GM21423 (cell line): ENCODE results near the gene ME1.
"Not testable (repeated sequence)": the region's sequence is repeated elsewhere in the genome, so short reads cannot be mapped to it uniquely, and the experiment has no call there.

ENCODE experiments used
- ATAC-seq: cut with Tn5 transposase; IDR thresholded peaks from one replicate; pipeline ENCODE4 v1.9.1; 2021; ENCODE audit warnings: mild to moderate bottlenecking, moderate library complexity; ENCODE audit not compliant: unreplicated experiment

Gene ME1

GRCh38 chr6:83430611-83431544 is at the start of gene ME1:
TSS of gene ME1 (minus strand) at chr6:83431051. CDS start at chr6:83430954, 97 bp downstream.
- peak; percentile 88 for ATAC-seq

GRCh38 chr6:83480470-83480869 is 49.6 kb upstream of the ME1 start:
- ATAC-seq, result no peak

GRCh38 chr6:83479389-83479788 is 48.5 kb upstream of the ME1 start:
- no peak for ATAC-seq

DNA sequence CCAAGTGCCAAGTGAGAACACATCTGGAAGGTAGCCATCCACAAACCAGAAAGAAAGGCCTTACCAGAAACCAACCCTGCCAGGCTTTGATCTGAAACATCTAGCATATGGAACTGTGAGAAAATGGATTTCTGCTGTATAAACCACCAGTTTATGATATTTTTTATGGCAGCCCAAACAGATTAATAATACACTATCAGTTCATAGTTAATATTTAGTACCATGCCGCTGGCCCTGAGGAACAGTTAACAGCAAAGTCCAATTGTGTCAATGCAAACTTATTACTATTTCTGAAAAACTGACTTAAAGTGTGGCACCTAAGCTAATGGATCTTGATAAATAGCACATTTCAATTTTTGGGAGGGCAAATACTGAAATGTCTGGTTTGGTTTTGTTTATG is 46.1 kb upstream of the ME1 start:
- ATAC-seq, result no peak

DNA sequence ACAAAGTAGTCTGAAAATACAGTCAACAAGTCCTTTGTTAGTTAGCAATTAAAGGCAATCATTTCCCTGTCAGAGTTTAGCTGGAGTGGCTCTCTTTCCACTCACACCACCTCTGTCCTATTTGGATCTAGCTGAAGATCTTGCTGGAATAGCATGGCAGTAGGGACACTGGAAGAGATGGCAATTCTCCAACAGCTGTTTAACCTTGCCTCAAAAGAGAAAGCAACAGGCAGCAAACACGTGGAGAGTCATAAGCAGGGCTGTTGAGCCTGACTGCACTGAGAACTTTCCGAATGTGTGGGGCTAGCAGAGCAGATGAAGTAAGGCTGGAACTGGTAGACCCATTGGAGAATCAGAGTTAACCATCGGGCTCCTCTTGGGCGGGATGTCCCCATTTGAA is 43.5 kb upstream of the ME1 start:
- ATAC-seq, result no peak

DNA sequence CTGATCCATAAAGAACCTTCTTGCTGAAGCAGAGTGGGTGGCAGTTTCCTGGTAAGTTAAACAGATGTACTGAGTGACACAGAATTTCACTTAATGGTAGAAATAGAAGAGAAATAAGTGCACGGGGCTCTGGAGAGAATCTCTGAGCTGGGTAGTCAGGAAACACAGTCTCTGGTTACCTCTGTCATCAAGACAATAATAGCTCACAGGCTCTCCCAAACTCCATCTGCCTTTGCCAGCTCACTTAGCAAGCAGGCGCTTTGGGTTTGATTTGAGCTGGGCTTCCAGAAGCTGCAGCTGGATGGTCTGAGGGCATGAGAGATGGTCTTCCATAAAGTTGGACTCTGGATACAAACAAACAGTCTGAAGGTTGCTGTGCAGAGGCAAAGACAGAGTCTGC is 41.9 kb upstream of the ME1 start:
- ATAC-seq, result no peak

- no peak for ATAC-seq
These were observed 39.7 kb upstream of the ME1 start for GRCh38 chr6:83470587-83470986.

GRCh38 chr6:83470001-83470400 is 39.1 kb upstream of the ME1 start:
- ATAC-seq, result no peak

GRCh38 chr6:83467620-83468036 is 36.8 kb upstream of the ME1 start:
- ATAC-seq, result no peak

GRCh38 chr6:83466328-83466727 is 35.5 kb upstream of the ME1 start:
- no peak for ATAC-seq

DNA sequence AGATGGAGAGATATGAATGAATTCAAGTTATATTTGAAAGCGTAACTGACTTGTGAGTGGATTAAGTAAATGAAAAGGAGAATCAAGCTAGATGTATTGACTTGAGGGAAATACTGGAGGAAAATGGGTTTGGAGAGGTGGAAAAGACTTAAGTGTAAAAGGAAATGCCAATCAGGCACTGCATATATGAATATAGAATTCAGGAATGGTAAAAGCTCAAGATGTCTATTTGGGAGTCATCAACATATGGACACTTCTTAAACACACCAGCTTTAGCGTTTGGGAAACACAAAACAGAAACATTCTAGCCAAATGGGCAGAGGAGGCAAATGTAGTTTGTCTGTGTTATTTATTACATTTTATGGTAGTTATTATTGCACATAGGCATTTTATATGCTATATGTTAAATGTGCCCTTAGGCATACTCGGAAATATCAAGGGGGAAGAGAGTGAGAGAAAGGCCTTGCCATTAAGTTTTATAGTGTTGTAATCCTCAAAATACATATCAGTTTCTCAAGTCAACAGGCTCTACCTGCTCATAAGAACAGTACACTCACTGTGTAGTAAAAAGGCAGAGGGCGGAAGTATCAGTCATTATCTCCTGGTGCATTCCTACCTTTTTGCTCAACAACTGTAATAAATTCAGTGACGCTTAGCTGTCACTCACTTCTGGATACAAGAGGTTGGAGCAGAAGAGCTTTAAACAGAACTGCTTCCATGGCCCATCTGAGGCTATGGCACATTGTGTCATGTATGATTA is 33.7 kb upstream of the ME1 start:
- ATAC-seq, result no peak

GRCh38 chr6:83463886-83464285 is 33.0 kb upstream of the ME1 start:
- no peak for ATAC-seq

- ATAC-seq, result no peak
These were observed 31.7 kb upstream of the ME1 start for GRCh38 chr6:83462524-83462923.

DNA sequence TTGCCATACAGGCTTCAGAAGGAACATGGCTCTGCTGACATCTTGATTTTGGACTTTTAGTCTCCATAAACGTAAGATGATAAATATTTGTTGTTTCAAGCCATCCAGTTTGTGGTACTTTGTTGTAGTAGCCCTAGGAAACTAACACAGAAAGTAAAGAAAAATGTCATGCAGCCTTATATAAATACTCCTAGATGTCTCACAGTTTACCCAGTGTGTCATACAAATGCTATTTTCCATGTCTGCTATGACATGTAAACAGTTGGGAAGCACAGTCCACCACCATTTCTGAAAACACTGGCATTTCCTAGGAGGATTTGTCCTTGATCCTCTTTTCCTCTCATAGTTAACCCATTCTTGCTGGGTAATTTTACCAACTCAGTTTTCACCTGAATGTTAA is 30.6 kb upstream of the ME1 start:
- ATAC-seq, result no peak

DNA sequence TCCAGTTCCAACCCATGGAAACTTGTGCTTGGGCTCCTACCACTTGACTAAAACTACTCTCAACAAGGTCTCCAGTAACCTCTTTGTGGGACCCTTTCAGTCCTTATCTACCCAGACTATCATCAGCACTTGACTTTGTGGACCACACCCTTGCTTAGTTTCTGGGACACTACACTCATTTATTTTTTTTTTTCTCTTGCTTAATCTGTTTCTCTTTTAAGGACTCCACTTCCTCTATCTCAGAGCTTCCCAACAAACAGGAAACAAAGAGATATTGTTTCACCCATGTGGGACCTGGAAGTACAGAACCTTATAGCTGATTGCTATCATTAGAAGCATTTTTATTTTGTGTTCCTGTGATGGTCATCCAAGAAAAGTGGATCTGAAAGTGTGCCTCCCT is 28.8 kb upstream of the ME1 start:
- no peak for ATAC-seq

- ATAC-seq, result not testable (repeated sequence)
These were observed 19.2 kb upstream of the ME1 start for GRCh38 chr6:83450015-83450414.

GRCh38 chr6:83444086-83444699 is 13.3 kb upstream of the ME1 start:
- ATAC-seq, result not testable (repeated sequence)

- no peak for ATAC-seq
These were observed 12.7 kb upstream of the ME1 start for GRCh38 chr6:83443516-83443915.

DNA sequence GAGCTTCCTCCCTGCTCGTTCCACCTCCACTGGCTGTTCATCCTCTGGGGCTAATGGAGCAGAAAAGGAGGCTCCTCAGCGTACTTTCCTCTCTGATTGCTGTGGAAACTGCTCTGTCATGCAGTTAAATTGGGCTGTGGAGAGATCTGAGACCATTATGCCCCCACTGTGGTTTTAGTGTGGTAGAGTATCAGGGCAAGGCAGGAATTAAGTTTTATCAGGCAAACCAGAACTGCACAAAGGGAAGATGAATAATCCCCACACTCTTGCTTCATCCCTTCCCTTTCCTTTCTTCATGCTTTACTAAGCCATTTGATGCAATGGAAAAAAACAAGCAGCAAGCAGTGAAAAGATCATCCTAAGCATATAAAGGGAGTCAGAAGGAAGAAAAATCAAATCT is 11.9 kb upstream of the ME1 start:
- ATAC-seq, result no peak

GRCh38 chr6:83439201-83439600 is 8.3 kb upstream of the ME1 start:
- no peak for ATAC-seq

- ATAC-seq, result no peak
These were observed 5.8 kb upstream of the ME1 start for GRCh38 chr6:83436674-83437073.

DNA sequence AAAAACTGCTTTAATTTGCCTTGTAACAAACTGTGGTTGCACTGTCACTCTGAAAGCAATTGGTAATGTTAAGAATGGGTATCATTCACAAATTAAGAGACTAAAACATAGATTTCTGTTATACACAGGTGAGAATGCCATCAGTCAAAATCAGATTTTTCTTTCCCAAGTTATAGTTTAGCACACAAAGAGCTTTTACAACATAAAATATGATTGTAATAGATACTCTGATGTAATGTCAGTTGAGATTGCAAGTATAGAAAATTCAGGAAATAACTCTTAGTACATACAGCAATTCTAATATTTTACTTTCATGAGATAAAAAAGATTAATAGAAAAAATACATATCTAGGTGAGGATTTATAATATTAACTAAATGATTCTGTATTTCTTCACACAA is 2.3 kb upstream of the ME1 start:
- ATAC-seq, result no peak
